GM20000 (cell line): ENCODE data around the gene GRID1.

Source experiments
- DNase-seq: peaks from one replicate; pipeline ENCODE4 v3.0.0; 2012; ENCODE audit warnings: low spot score
- TF ChIP-seq, protein P1 (sequence below): IDR thresholded peaks from 2 replicates; pipeline ENCODE4 v1.5.1; 2012; ENCODE audit warnings: mild to moderate bottlenecking, control low read depth; ENCODE audit errors: extremely low read depth, missing control alignments

The GRID1 gene

GRCh38 chr10:86327954-86328725 lies 38.5 kb downstream of the GRID1 start:
- TF ChIP-seq, protein P1, sequence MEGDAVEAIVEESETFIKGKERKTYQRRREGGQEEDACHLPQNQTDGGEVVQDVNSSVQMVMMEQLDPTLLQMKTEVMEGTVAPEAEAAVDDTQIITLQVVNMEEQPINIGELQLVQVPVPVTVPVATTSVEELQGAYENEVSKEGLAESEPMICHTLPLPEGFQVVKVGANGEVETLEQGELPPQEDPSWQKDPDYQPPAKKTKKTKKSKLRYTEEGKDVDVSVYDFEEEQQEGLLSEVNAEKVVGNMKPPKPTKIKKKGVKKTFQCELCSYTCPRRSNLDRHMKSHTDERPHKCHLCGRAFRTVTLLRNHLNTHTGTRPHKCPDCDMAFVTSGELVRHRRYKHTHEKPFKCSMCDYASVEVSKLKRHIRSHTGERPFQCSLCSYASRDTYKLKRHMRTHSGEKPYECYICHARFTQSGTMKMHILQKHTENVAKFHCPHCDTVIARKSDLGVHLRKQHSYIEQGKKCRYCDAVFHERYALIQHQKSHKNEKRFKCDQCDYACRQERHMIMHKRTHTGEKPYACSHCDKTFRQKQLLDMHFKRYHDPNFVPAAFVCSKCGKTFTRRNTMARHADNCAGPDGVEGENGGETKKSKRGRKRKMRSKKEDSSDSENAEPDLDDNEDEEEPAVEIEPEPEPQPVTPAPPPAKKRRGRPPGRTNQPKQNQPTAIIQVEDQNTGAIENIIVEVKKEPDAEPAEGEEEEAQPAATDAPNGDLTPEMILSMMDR: no peak

DNA sequence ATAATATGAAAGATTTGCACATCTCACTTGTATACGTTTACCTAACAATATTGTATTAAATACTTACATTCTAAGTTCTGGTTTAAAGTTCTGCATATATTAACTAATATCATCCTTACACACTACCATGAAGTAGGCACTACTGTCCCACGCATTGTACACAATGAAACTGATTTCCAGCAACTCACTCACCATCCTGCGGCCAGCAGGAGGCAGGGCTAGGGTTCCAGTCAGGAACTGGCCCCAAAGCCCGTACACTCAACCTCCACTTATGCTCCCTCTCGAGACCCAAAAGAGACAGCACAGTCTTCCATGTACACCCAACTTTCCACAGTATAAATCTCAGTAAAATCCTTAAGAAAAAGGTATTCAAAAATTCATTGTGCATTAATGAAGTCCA lies 41.4 kb downstream of the GRID1 start:
- TF ChIP-seq, protein P1: no peak
- DNase-seq: no peak

More at GRCh38 chr10:86327954-86328725, 38.5 kb downstream of the GRID1 start:
- DNase-seq: no peak

GRCh38 chr10:86321568-86321967 lies 45.0 kb downstream of the GRID1 start:
- TF ChIP-seq, protein P1: no peak
- no peak for DNase-seq

DNA sequence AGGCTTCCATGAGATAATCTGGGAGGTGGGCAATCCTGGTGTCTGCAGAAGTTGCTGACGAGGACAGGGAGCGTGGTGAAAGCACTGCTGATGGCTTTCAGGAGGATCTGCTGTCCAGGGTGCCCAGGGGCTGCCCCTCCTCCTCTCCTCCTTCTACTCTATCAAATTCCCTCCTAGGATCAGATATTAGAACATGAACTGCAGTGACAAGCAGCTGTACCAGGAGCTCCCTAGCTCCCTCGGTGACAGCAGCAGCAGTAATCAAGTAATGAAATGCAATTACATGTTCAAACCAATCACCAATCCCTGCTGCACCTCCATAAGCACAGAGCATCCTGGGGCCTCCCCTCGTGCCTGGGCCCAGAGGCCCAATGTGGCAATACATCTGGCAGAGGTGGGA lies 46.9 kb downstream of the GRID1 start:
- TF ChIP-seq, protein P1: no peak
- DNase-seq: no peak

DNA sequence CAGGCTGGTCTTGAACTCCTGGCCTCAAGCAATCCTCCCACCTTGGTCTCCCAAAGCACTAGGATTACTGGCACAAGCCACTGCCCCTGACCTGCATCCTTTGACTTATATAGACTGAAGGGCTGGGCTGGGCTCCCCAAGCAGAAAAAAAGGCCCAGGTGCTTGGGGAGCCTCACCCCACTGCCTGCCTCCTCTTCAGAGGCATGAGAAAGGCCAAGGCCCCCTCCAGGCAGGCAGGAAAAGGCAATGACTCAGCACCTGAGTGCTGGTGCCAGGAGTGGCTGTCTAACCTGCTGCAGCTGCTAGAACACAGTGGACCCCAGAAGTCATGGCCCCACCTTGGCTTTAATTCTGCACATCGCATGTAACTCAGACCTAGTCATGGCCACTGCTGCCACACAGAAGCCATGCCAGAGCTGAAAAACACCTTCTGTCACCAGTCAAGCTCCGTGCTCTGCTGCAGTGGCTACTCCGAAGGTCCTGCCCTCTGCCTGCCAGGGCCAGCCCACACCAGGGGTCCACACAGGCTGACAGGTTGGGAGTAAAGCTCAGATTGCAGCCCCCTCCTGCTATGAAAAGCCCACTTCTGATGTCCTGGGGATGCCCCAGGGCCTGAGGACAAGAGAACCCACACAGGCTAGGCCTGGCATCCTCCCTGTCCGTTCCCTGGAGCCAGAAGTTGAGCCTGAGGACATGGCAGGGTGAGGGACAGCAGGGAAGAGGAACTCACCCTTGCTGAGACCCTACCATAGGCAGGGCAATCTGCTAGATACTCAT lies 48.5 kb downstream of the GRID1 start:
- TF ChIP-seq, protein P1: no peak
- DNase-seq: no peak

- no peak for DNase-seq
- TF ChIP-seq, protein P1: no peak
These were observed 49.6 kb downstream of the GRID1 start for GRCh38 chr10:86316990-86317389.

- DNase-seq: no peak
- TF ChIP-seq, protein P1: no peak
These were observed 50.2 kb downstream of the GRID1 start for GRCh38 chr10:86316274-86316835.
